K562 (cell line): ENCODE data around the gene TMSB4X. TPM values are rescaled to one million over a fixed set of nuclear protein-coding genes. Genes with fewer than 3 reads are reported as not detected.
A peak's percentile ranks its signal among the peaks of the same experiment; 100 is the strongest.

ENCODE experiments used
- CCNT2 ChIP-seq: IDR thresholded peaks from 2 replicates; pipeline ENCODE4 v1.6.1; 2011; ENCODE audit warnings: borderline replicate concordance, low read depth, mild to moderate bottlenecking, moderate library complexity, mixed read lengths, low read length; ENCODE audit not compliant: insufficient read length; ENCODE audit errors: extremely low read depth
- MIER1 ChIP-seq: fragments of 450-650 bp; IDR thresholded peaks from 2 replicates; pipeline ENCODE4 v1.6.1; 2016; ENCODE audit warnings: antibody characterized with exemption, mild to moderate bottlenecking, low read depth
- polyA plus RNA-seq, 8 experiments: library from polyadenylated mRNA; depleted of rRNA in 4 of 8; stranded (reverse) in 5 of 8; unstranded in 3 of 8; fragments of >200 nt; fragmentation: Nextera tagmentation in 2 of 8; fragmentation: Illumina TruSeq in 1 of 8; extraction: Ambion mirVana in 2 of 8; extraction: Trizol in 1 of 8; gene quantifications; 2 replicates each; pipeline versions ENCODE4 v1.2.1 to v1.2.3, GENCODE V29; 2011 to 2014; ENCODE audit warnings: inconsistent platforms in 1 of 8, missing spikeins in 1 of 8
- total RNA-seq, 7 experiments: library from RNA; depleted of rRNA in 6 of 7; stranded (reverse); fragments of >200 nt in 6 of 7; fragmentation: Illumina TruSeq in 2 of 7; extraction: Trizol in 2 of 7; gene quantifications; 2 replicates each; pipeline versions ENCODE4 v1.2.1 to v1.2.3, GENCODE V29; 2011 to 2021; ENCODE audit warnings: low replicate concordance in 1 of 7
- TF ChIP-seq, protein P1 (sequence below): fragments of 450-650 bp; formaldehyde crosslinking; IDR thresholded peaks from 2 replicates; pipeline ENCODE4 v1.4.0; 2022; ENCODE audit warnings: missing genetic modification characterization
- TF ChIP-seq, protein P2 (sequence below): fragments of 200-800 bp; sonication (Bioruptor generic); IDR thresholded peaks from 2 replicates; pipeline ENCODE4 v1.6.1; 2017; ENCODE audit warnings: missing genetic modification characterization, missing compliant biosample characterization
- TF ChIP-seq, protein P3 (sequence below): fragments of 200-800 bp; sonication (Bioruptor generic); IDR thresholded peaks from 2 replicates; pipeline ENCODE4 v1.6.1; 2016; ENCODE audit warnings: missing genetic modification characterization, missing compliant biosample characterization

Gene TMSB4X
- total and polyA plus RNA-seq, 9 of the 15 experiments (the other 6 are each of a cell fraction or from before 2014, with no cell fraction given) = 1,035 to 2,035 (median 1,529) TPM

DNA sequence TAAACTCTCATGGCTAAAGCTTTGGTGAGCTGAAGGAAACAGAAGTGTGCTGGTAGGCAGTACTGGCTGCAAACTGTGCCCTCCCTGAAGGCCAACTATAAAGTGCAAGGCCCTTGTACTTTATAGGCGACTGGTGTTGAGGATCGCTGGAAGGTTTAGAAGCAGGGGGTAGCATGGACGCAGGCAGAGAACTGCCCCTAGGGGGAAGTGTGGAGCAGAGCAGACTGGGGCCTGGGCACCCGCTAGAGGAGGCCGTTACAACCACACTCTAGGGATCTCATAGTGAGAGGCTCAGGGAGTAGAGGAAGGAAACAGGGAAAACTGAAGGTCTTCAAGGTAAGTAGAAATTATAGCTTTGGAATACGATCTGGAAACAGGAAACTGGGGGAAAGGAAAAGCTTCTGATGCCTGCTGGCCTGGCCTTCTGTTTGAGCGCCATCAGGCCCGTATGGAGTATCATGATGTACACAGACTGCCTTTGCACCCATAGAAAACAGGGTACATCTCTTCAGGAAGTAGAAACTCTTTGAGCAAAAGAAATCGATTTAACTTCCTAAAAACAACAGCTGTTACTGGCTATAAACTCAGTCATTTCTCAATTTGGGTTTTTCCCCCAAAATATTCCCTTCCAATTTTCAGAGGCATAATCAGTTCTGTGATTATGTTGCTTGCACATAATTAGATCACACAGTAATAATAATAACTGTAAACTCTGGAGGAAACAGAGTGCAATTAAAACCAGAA is 23.9 kb upstream of the TMSB4X start (continued):
- TF ChIP-seq, protein P1, sequence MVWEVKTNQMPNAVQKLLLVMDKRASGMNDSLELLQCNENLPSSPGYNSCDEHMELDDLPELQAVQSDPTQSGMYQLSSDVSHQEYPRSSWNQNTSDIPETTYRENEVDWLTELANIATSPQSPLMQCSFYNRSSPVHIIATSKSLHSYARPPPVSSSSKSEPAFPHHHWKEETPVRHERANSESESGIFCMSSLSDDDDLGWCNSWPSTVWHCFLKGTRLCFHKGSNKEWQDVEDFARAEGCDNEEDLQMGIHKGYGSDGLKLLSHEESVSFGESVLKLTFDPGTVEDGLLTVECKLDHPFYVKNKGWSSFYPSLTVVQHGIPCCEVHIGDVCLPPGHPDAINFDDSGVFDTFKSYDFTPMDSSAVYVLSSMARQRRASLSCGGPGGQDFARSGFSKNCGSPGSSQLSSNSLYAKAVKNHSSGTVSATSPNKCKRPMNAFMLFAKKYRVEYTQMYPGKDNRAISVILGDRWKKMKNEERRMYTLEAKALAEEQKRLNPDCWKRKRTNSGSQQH (CRISPR knock-in tag) = 0 out of 2 replicates have a peak, but pooled peaks have one; percentile 39
- no peak for TF ChIP-seq CCNT2
- TF ChIP-seq, protein P2, sequence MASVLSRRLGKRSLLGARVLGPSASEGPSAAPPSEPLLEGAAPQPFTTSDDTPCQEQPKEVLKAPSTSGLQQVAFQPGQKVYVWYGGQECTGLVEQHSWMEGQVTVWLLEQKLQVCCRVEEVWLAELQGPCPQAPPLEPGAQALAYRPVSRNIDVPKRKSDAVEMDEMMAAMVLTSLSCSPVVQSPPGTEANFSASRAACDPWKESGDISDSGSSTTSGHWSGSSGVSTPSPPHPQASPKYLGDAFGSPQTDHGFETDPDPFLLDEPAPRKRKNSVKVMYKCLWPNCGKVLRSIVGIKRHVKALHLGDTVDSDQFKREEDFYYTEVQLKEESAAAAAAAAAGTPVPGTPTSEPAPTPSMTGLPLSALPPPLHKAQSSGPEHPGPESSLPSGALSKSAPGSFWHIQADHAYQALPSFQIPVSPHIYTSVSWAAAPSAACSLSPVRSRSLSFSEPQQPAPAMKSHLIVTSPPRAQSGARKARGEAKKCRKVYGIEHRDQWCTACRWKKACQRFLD (CRISPR knock-in tag) = peak; percentile 51; the same call in 1 of the 2 replicates
- TF ChIP-seq MIER1 = no peak
- TF ChIP-seq, protein P3, sequence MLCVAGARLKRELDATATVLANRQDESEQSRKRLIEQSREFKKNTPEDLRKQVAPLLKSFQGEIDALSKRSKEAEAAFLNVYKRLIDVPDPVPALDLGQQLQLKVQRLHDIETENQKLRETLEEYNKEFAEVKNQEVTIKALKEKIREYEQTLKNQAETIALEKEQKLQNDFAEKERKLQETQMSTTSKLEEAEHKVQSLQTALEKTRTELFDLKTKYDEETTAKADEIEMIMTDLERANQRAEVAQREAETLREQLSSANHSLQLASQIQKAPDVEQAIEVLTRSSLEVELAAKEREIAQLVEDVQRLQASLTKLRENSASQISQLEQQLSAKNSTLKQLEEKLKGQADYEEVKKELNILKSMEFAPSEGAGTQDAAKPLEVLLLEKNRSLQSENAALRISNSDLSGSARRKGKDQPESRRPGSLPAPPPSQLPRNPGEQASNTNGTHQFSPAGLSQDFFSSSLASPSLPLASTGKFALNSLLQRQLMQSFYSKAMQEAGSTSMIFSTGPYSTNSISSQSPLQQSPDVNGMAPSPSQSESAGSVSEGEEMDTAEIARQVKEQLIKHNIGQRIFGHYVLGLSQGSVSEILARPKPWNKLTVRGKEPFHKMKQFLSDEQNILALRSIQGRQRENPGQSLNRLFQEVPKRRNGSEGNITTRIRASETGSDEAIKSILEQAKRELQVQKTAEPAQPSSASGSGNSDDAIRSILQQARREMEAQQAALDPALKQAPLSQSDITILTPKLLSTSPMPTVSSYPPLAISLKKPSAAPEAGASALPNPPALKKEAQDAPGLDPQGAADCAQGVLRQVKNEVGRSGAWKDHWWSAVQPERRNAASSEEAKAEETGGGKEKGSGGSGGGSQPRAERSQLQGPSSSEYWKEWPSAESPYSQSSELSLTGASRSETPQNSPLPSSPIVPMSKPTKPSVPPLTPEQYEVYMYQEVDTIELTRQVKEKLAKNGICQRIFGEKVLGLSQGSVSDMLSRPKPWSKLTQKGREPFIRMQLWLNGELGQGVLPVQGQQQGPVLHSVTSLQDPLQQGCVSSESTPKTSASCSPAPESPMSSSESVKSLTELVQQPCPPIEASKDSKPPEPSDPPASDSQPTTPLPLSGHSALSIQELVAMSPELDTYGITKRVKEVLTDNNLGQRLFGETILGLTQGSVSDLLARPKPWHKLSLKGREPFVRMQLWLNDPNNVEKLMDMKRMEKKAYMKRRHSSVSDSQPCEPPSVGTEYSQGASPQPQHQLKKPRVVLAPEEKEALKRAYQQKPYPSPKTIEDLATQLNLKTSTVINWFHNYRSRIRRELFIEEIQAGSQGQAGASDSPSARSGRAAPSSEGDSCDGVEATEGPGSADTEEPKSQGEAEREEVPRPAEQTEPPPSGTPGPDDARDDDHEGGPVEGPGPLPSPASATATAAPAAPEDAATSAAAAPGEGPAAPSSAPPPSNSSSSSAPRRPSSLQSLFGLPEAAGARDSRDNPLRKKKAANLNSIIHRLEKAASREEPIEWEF (CRISPR knock-in tag) = no peak
